GM21381 (cell line): ENCODE data around the gene ADNP.
A peak's percentile ranks its signal among the peaks of the same experiment; 100 is the strongest.

ENCODE experiments used
- ATAC-seq: cut with Tn5 transposase; IDR thresholded peaks from one replicate; pipeline ENCODE4 v1.9.1; 2021; ENCODE audit warnings: mild to moderate bottlenecking, moderate library complexity; ENCODE audit not compliant: unreplicated experiment

The ADNP gene

DNA sequence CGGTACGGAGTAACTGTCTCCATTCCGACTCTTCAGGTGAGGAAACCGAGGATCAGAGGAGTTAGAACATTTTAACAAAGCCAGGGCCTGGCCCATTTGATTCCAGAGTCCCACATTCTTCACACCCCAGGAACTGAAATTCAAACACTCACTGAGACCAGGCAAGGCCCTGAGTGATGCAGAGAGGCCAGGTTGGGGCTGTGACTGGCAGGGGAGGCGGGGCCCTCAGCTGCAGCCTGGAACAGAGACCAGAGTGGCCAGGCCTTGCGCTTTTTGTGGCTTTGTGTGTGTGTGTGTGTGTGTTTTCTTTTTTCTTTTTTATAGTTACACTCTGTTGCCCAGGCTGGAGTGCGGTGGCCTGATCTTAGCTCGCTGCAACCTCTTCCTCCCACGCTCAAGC lies 79.2 kb downstream of the ADNP start:
- no peak for ATAC-seq

DNA sequence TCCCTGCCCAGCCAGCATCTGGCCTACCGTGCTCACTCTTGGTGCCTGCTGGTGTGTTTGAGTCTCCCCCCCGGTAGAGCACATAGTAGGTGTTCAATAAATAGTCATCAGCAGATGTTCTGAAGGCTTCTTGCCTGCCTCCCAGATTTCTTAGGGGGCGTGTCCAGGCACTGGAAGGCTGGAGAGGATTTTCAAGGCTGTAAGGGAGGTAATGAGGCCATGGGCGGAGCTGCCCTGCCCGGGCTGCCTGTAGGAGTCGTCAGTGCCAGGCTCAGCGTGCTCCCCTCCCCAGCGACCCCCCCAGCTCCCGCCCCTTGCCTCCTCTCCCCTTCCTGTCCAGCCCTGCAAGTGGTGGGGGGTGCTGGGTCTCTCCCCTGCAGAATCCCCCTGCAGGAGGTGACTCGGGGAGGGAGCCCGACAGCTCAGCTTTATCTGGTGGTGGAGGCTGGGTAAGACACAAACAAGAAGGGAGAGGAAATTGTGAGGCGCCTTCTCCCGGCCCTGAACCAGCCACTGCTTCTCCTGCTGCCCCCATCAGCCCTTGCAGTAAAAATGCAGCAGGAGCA lies 80.4 kb downstream of the ADNP start:
- no peak for ATAC-seq

DNA sequence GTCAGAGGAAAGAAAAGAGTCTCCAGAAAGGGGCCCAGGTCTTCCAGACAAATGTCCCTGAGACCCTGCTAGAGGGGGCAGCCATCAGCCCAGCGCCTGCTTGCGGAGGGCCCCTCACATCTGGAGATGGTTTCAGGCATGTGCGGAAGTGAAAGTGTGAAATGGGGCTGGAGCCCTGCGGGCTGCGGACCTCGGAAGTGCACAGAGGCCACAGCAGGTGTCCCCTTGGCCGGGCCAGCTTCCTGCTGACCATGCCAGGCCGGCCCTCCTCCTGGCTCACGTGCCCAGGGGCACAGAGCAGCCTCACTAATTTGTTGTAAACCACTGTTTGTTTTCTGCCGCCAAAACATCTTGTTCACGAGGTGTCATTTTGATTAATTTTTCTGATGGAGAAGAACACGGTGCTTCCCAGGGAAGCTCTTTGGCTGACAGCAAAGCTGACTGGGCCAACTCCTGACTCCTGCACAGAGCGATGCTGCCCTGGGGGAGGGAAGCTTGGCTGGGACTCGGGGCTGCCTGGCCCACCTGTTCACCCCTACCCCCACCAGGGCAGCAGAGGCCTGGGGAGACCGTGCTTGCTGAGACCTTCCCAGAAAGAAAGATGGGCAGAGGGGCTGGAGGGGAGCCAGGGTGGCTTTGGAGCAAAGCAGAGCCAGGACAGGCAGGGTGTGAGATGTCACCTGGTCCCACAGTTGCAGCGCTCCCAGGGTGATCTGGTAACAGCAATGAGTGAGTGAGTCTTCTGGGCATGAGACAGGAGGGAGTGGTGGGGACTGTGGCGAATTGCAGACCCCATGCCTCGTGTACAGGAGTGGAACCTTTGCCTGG lies 82.2 kb downstream of the ADNP start:
- no peak for ATAC-seq

- no peak for ATAC-seq
Measured at GRCh38 chr20:50848341-50848808, 82.9 kb downstream of the ADNP start.

- no peak for ATAC-seq
Measured at GRCh38 chr20:50845566-50846215, 85.5 kb downstream of the ADNP start.

DNA sequence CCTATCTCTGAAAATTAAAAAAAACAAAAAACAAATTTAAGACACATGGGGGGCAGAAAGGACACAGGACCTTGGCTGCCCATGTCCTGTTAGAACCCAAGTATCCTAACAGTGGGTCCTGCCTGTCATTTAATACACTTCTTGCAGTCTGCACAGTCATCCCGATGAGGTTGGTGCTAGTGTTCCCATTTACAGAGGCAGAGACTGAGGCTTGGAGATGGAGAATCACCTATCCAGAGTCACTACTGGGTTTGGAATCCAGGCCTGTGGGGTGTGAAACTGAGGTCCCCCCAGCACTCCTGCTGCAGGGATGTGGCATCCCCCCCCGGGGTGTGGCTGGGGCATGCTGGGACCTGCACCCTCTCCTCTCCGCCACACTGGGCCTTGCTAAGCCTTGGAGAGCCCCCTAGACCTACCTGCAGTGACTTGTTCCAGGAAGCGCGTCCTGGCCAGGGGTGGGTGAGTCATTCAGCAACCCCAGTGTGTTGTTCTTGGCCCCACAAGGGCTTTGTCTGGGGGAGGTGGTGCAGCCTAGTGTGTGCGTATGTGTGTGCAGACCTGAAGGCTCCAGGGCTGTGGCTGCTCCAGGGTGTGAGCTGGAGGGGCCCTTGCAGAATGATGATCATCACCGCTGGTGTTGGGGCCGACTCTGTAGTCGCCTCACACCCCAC lies 86.7 kb downstream of the ADNP start:
- ATAC-seq, result peak; percentile 95

GRCh38 chr20:50843331-50844276 lies 87.6 kb downstream of the ADNP start:
- no peak for ATAC-seq

GRCh38 chr20:50842821-50843220 lies 88.4 kb downstream of the ADNP start:
- no peak for ATAC-seq
